ENCODE data around the gene ASRGL1. TPM values are rescaled to one million over a fixed set of nuclear protein-coding genes. Genes with fewer than 3 reads are reported as not detected.

Gene ASRGL1
- total and polyA plus RNA-seq, 10 donors, result 2.9 to 23.4 (median 5.1) TPM

DNA sequence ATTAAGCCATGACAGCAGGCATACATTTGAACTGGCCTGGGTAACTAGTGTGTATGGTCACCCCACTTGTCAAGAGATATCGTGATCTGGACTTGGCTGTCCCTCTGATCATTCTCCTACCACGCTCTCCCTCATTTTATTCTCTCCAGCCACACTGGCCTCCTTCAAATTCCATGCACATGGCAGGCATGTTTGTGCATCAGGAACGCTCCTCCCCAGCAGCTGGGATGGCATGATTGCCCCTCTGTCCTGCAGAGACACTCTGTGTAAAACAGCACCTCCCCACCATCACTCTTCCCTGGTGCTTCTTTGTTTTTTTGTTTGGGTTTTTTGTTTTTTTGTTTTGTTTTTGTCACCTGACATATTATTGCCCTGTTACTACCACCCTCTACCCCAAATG lies 50.1 kb downstream of the ASRGL1 start:
- no peak for TF ChIP-seq POLR2AphosphoS5 (IDR thresholded peaks at IDR 0.05)
- no peak for TF ChIP-seq POLR2A (IDR thresholded peaks at IDR 0.05)
- TF ChIP-seq, protein P1, sequence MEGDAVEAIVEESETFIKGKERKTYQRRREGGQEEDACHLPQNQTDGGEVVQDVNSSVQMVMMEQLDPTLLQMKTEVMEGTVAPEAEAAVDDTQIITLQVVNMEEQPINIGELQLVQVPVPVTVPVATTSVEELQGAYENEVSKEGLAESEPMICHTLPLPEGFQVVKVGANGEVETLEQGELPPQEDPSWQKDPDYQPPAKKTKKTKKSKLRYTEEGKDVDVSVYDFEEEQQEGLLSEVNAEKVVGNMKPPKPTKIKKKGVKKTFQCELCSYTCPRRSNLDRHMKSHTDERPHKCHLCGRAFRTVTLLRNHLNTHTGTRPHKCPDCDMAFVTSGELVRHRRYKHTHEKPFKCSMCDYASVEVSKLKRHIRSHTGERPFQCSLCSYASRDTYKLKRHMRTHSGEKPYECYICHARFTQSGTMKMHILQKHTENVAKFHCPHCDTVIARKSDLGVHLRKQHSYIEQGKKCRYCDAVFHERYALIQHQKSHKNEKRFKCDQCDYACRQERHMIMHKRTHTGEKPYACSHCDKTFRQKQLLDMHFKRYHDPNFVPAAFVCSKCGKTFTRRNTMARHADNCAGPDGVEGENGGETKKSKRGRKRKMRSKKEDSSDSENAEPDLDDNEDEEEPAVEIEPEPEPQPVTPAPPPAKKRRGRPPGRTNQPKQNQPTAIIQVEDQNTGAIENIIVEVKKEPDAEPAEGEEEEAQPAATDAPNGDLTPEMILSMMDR (IDR thresholded peaks at IDR 0.05 in 8 of 11, conservative IDR thresholded peaks at IDR 0.05 in 3 of 11), result no peak
- Histone ChIP-seq H3K9me3 (no peaks in the 10 kb centered on the region), H3K27me3 (replicated peaks in 1 of 7) (no peaks in the 10 kb centered on the region), H3K4me3 (no peak overlapping the region), H3K4me1 (peaks cover 0 to 7% (median 0%) of the 10 kb centered on the region in 6 donors), H3K36me3 (peaks cover 0 to 12% (median 0%) of the 10 kb centered on the region in 6 donors), H3K27ac (no peak overlapping the region)
- intact Hi-C loops (cut with DNase I; ENCODE audit: low total_unique reads), result no loop called here
- DNase-seq, result no peak
- WGBS, 5 donors, result 90 to 97% (median 92%) methylated on average over 3 of the region's 3 CpGs

DNA sequence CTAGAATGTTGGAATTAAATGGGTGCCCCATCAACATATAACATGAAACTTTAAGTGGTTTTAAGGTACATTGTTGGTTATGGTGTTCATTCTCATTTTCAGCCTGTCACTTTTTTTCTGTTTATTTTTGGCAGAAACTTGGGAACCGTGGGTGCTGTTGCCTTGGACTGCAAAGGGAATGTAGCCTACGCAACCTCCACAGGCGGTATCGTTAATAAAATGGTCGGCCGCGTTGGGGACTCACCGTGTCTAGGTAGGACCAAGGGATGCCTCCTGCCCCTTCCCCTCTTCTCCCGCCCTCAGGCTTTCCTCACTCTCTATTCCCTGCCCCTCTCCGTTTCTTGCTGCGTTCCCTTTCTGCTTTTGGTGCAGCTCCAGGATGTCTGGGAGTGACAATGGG lies 51.8 kb downstream of the ASRGL1 start:
- H3K27ac ChIP-seq, result no peak overlapping the region

DNA sequence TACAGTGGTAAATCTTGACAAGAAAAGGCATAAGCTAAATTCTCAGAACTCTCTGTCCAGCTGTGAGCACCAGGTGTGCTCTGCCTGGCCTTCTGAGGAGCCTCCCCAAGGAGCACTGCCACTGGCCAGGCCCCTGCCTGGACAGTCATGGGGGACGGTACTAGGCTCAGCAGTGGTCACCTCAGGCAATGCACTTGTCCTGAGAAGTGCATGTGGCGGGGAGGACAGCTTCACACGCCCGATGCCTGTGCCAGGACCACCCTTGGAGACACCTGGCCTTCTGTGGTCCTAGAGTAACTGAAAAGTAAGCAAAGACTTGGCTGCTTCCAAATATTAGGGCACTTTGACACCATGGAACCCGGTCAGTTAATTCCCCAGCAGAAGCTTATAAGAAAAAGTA lies 53.0 kb downstream of the ASRGL1 start:
- H3K4me3 ChIP-seq, result no peak overlapping the region
- intact Hi-C loops (cut with DNase I; ENCODE audit: low total_unique reads), result loop anchor here (10.0 kb wide), 2 partner anchors 305 to 475 kb away; no protein-coding TSS in a partner anchor
- H3K4me1 ChIP-seq, result peaks cover 0 to 15% (median 4%) of the 10 kb centered on the region in 6 donors
- 38 to 80% (median 76%) methylated on average over 1 to 5 of the region's 5 CpGs for WGBS, 5 donors
- H3K27ac ChIP-seq, result no peak overlapping the region
- peaks cover 0 to 12% (median 0%) of the 10 kb centered on the region in 6 donors for H3K36me3 ChIP-seq
- no peak for DNase-seq
- no peaks in the 10 kb centered on the region for H3K9me3 ChIP-seq
- no peaks in the 10 kb centered on the region for H3K27me3 ChIP-seq (replicated peaks in 1 of 7)
- TF ChIP-seq, protein P1 (IDR thresholded peaks at IDR 0.05 in 8 of 11, conservative IDR thresholded peaks at IDR 0.05 in 3 of 11), result no peak
- TF ChIP-seq POLR2AphosphoS5 (IDR thresholded peaks at IDR 0.05), result no peak
- TF ChIP-seq POLR2A (IDR thresholded peaks at IDR 0.05), result no peak

More for the DNA sequence above, 51.8 kb downstream of the ASRGL1 start:
- no peaks in the 10 kb centered on the region for H3K9me3 ChIP-seq
- no peak for TF ChIP-seq POLR2A (IDR thresholded peaks at IDR 0.05)
- TF ChIP-seq POLR2AphosphoS5 (IDR thresholded peaks at IDR 0.05), result no peak
- TF ChIP-seq, protein P1 (IDR thresholded peaks at IDR 0.05 in 8 of 11, conservative IDR thresholded peaks at IDR 0.05 in 3 of 11), result no peak
- no peak overlapping the region for H3K4me3 ChIP-seq
- intact Hi-C loops (cut with DNase I; ENCODE audit: low total_unique reads), result no loop called here
- 85 to 93% (median 91%) methylated on average over 11 of the region's 11 CpGs for WGBS, 5 donors
- peaks cover 0 to 12% (median 0%) of the 10 kb centered on the region in 6 donors for H3K36me3 ChIP-seq
- no peaks in the 10 kb centered on the region for H3K27me3 ChIP-seq (replicated peaks in 1 of 7)
- H3K4me1 ChIP-seq, result peaks cover 0 to 7% (median 0%) of the 10 kb centered on the region in 6 donors
- DNase-seq, result no peak

DNA sequence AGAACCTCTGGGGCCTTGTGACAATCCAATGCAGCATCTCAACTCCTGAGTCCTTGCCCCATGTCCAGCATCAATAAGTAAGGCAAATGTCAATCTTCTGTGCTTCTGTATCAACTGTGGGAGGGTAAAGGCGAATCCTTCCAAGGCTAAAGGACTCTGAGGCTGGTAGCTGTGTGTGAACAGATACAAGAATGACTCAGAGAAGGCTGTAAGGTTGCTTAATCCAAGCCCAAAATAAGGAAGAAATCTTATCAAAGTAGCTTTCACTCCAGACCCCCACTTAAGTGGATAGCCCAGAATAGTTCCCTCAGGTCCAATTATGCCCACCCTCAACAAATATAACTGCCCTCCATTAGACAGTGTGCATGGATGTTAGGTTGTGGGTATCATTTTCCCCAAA lies 53.5 kb downstream of the ASRGL1 start:
- intact Hi-C loops (cut with DNase I; ENCODE audit: low total_unique reads), result loop anchor here (10.0 kb wide), 2 partner anchors 304 to 474 kb away; no protein-coding TSS in a partner anchor
- 73 to 94% (median 91%) methylated on average over 1 of the region's 1 CpG for WGBS, 5 donors
- Histone ChIP-seq H3K4me1 (peaks cover 0 to 18% (median 5%) of the 10 kb centered on the region in 6 donors), H3K27me3 (replicated peaks in 1 of 7) (no peaks in the 10 kb centered on the region), H3K4me3 (no peak overlapping the region), H3K27ac (no peak overlapping the region), H3K9me3 (no peaks in the 10 kb centered on the region), H3K36me3 (peaks cover 0 to 12% (median 0%) of the 10 kb centered on the region in 6 donors)
- DNase-seq, result no peak
- TF ChIP-seq POLR2AphosphoS5 (IDR thresholded peaks at IDR 0.05) (no peak), POLR2A (IDR thresholded peaks at IDR 0.05) (no peak)
- TF ChIP-seq, protein P1 (IDR thresholded peaks at IDR 0.05 in 8 of 11, conservative IDR thresholded peaks at IDR 0.05 in 3 of 11), result no peak
